ENCODE results near the gene RACGAP1. TPM values are rescaled to one million over a fixed set of nuclear protein-coding genes. Genes with fewer than 3 reads are reported as not detected.
"Not testable (repeated sequence)": the region's sequence is repeated elsewhere in the genome, so short reads cannot be mapped to it uniquely, and the experiment has no call there.

The RACGAP1 gene
- total RNA-seq, 1 experiment from 2014 or later = 213 TPM

DNA sequence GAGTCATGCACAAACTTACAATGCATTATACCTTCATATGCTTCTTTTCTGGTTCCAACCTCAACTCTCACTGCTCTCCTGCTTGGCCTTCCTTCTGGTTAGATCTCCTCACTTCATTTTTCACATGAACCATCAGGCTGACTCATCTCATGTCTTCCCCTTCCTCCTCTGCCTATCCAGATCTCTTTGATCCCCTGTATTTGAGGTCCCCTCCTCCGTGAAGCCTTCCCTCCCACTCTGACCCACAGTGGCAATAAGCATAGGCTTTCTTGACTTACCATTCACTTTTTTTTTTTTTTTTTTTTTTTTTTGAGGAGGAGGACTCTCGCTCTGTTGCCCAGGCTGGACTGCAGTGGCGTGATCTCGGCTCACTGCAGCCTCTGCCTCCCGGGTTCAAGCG, 17.4 kb upstream of the RACGAP1 start:
- in situ Hi-C loops (cut with HindIII; ENCODE audit: low pct_unique_long_range_greater_than_20kb, low sequenced_read_pairs) = no loop called here
- no peak for DNase-seq (ENCODE audit: low read depth)

DNA sequence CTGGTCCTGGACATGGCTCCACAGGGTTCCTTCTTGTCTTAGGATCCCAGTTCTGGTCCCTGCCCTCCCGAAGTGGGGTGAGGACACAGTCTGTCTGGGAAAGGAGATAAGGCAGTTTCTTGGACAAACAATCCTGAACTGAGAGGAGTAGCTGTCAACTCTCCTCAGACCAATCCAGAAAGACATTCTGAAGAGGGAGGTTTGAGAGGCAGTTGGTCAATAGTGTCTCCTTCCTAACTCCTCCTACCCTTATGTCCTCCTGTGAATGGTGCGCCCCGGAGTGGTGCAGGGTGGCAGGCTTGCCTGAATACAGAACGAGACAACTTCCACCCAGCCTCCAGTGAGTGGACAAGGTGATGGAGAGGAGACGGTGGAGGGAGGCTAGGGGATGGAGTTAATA, 16.7 kb upstream of the RACGAP1 start:
- in situ Hi-C loops (cut with HindIII; ENCODE audit: low pct_unique_long_range_greater_than_20kb, low sequenced_read_pairs) = no loop called here
- no peak for DNase-seq (ENCODE audit: low read depth)

DNA sequence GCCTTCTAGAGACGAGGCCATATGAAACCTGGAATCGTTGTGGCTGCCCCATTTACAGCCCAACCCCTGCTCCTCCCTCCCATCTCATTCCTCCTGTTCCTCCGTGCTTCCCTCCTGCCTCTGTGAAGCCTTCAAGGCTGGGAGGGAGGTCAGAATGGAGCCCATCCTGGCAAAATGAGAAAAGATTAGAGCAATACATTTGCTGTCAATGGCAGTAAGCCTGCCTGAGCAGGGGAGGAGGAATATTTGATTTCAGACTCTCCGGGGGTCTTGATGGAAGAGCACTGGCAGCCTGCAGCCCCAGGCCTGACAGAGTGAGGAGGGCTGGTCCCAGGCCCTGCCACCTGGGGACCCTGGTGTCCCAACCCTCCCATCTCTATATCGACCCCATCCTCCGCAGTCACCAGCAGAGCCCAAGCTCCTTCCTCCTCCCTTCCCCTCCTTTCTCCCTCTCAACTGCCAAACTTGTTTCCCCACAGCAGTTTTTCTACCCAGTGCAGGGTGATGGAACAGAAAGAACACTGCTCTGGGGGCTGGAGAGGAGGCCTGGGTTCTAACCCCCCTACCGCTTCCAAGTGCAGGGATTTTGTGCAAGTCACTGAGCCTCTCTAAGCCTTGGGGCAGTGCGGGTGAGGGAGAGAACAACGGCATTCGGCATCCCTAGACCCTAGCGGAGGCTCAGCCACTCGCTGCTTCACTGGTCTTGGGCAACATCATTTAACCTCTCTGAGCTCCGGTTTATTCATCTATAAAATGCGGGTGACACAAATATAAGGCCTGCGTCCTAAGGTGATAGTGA, 16.0 kb upstream of the RACGAP1 start:
- DNase-seq (ENCODE audit: low read depth) = no peak
- in situ Hi-C loops (cut with HindIII; ENCODE audit: low pct_unique_long_range_greater_than_20kb, low sequenced_read_pairs) = no loop called here

DNA sequence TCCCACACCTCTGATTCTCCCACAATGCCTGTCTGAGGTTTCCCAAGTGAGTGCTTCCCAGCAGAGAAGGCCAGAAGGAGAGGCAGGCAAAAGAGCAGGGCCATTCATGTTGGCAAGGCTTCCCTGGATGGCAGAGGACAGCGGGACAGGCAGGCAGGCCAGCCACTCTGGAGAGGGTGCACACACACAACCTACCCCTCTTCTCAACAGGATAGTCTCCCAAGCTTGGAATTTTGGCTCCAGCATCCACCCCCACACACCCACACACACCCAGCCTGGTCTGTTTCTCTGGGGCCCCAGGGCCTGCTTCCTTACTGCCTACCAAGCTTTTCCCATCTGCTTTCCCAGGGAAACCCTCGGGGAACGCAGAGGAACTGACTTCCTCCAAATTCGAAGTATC, 15.4 kb upstream of the RACGAP1 start:
- no peak for DNase-seq (ENCODE audit: low read depth)
- in situ Hi-C loops (cut with HindIII; ENCODE audit: low pct_unique_long_range_greater_than_20kb, low sequenced_read_pairs) = no loop called here

DNA sequence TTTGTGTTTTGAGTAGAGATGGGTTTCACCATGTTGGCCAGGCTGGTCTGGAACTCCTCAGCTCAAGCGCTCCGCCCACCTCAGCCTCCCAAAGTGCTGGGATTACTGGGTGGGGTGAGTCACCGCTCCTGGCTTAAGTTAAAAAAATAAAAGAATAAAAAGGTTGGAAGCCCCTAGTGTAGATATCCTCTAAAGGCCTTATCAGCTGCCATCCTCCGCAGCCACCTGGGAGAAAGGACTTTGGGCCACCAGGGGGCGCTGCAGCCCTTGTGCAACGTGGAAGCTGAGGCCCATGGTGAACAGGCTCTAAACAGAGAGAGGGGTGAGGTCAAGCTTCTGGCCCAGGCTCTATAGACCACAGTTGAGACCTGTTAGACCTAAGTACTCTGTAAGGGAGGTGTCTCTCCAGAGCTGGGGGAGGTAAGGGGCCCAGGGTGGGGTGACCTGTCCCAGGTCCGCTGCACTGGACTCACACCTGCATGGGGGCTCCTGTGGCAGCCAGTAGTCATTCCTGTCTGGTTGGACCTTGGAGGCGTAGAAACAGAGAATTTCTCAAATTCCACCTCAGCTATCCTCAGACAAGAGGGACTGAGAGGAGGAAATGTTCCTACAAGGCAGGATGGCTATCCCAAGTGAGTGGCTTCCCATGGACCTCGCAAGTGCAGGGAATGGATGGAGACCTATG, 14.0 kb upstream of the RACGAP1 start:
- in situ Hi-C loops (cut with HindIII; ENCODE audit: low pct_unique_long_range_greater_than_20kb, low sequenced_read_pairs) = no loop called here

DNA sequence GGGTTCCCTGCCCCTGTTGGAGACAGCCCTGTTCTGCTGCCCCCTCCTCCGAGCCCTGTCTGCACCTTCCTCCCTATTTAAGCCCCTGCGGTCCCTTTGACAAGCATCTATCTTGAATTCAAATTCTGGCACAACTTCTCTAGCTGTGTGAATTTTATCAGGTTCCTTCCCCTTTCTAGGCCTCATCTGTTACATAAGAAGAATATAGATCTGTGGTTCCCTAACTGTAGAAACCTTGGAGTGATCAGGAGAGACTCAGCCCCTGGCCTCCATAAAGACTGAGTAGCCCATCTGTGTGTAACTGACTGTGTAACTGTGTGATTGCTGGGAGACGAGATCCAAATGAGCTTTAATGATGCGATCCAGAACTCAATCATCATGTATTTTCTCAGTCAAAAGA, 13.0 kb upstream of the RACGAP1 start:
- DNase-seq (ENCODE audit: low read depth) = no peak
- in situ Hi-C loops (cut with HindIII; ENCODE audit: low pct_unique_long_range_greater_than_20kb, low sequenced_read_pairs) = no loop called here

More for the DNA sequence above, 14.0 kb upstream of the RACGAP1 start:
- peak; percentile 65 for DNase-seq (ENCODE audit: low read depth)

DNA sequence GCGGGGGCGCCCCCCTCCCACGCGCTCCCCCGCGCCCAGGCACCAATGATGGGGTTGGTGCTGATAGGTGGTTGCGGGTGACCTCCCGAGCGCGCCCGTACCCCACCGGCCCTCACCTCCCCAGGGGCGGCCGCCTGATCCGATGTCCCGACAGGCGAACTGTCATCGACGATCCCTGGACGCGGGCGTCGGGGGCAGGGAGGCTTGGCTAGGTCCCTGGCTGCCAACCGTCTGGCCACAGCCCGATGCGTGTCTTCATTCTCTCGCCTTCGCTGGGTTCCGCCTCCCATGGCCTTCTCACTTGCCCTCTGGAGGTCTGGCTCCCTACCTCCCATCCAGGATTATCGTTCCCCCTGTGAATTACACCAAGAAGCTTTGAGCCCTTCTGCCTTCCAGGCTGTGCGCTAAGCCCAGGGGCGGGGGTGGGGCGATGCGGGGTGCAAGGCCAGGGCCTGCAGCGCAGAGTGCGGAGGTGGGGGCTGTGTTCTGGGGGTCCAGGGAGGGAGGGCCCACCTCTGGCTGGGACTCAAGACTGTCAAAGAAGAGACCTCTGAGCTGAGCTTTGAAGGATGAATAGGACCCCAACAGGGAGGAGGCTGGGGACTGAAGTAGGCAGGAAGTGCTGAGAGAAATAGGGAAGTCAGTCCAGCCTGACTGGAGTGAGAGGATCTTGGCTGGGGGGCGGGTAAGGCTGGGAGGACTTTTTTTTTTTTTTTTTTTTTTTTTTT, 7.7 kb upstream of the RACGAP1 start:
- in situ Hi-C loops (cut with HindIII; ENCODE audit: low pct_unique_long_range_greater_than_20kb, low sequenced_read_pairs) = no loop called here
- DNase-seq (ENCODE audit: low read depth) = no peak

DNA sequence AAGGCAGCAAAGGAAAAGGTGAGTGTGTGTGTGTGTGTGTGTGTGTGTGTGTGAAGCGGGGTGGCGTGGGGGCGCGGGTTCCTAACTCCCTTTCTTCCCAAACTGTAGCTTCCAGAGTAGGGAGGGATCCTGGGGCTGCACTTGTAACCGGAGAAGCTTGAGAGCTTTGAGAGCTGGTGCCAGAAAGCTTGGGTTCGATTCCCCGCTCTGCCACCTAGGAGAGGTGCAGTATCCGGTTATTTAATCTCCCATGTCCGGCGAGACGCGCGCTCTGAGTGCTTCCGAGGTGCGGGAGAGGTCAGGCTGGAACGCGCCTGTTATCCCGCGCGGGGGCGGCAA, 7.2 kb upstream of the RACGAP1 start:
- DNase-seq (ENCODE audit: low read depth) = no peak
- in situ Hi-C loops (cut with HindIII; ENCODE audit: low pct_unique_long_range_greater_than_20kb, low sequenced_read_pairs) = no loop called here

DNA sequence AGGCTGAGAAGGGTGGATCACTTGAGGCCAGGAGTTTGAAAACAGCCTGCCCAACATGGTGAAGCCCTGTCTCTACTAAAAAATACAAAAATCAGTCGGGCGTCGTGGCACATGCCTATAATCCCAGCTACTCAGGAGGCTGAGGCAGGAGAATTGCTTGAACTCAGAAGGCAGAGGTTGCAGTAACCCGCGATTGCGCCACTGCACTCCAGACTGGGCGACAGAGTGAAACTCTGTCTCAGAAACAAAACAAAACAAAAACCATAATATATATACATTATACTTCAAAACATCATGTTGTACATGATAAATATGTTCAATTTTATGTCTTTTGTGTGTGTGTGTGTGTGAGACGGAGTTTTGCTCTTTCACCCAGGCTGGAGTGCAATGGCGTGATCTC, 5.2 kb upstream of the RACGAP1 start:
- DNase-seq (ENCODE audit: low read depth); in situ Hi-C loops (cut with HindIII; ENCODE audit: low pct_unique_long_range_greater_than_20kb, low sequenced_read_pairs): not testable (repeated sequence)

DNA sequence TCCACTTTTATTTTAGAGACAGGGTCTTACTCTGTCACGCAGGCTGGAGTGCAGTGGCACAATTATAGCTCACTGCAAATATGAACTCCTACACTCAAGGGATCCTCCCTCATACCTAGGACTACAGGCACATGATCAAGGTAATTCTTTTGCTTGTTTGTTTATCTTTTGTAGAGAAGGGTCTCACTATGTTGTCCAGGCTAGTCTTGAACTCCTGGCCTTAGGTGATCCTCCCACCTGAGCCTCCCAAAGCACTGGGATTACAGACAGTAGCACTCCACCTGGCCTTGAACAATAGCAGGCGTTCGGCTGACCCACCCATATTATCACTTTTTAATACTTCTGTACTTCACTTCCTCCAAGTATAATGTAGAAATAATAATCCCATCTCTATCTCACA, 1.4 kb upstream of the RACGAP1 start:
- in situ Hi-C loops (cut with HindIII; ENCODE audit: low pct_unique_long_range_greater_than_20kb, low sequenced_read_pairs) = no loop called here
- DNase-seq (ENCODE audit: low read depth) = no peak

DNA sequence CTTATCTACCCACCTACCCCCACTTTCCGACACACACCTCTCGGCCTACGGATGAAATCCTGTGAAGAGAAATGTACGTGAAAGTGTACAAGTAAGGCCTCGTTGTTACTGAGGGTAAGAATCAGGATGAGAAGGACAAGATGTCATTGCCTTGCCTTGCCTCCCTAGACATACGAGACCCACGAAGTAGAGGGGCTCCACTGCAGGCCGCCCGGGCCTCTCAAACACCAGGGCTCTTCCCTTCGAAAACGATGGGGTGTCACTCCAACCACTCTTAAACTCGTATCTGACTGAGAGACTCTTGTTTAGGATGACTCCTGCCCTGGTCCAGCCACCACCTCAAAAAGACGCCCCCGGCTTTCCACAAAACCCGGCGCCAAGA, 498 bp downstream of the RACGAP1 start:
- peak; percentile 51 for DNase-seq (ENCODE audit: low read depth)

DNA sequence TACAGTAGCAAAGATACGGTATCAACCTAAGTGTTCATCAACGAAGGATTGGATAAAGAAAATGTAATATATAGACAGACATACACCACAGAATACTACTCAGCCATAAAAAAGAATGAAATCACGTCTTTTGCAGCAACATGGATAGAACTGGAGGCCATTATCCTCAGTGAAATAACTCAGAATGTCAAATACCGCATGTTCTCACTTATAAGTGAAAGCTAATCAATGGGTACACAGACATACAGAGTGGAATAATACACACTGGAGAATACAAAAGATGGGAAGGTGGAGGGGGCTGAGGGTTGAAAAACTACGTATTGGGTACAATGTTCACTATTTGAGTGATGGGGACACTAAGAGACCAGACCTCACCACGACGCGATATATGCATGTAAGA, 1.1 kb downstream of the RACGAP1 start:
- no peak for DNase-seq (ENCODE audit: low read depth)
- in situ Hi-C loops (cut with HindIII; ENCODE audit: low pct_unique_long_range_greater_than_20kb, low sequenced_read_pairs) = no loop called here

More for the DNA sequence above, 498 bp downstream of the RACGAP1 start:
- in situ Hi-C loops (cut with HindIII; ENCODE audit: low pct_unique_long_range_greater_than_20kb, low sequenced_read_pairs) = no loop called here

DNA sequence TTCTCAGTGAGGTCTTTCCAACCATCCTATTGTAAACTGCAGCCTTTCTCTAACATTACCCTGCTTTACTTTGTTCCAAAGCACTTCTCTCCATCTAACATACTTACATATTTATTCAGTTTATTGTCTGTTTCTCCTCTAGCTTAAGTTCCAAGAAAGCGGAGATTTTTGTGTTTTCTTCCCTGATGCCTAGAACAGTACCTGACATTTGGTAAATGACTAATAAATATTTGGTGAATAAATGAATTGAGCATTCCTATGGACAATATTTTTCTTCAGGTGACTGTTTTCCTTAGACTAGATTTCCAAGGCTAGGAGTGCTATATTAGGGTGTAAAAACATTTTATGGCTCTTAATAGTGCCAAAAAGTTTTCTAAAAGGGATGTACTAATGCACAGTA, 2.4 kb downstream of the RACGAP1 start:
- in situ Hi-C loops (cut with HindIII; ENCODE audit: low pct_unique_long_range_greater_than_20kb, low sequenced_read_pairs) = no loop called here
- no peak for DNase-seq (ENCODE audit: low read depth)

DNA sequence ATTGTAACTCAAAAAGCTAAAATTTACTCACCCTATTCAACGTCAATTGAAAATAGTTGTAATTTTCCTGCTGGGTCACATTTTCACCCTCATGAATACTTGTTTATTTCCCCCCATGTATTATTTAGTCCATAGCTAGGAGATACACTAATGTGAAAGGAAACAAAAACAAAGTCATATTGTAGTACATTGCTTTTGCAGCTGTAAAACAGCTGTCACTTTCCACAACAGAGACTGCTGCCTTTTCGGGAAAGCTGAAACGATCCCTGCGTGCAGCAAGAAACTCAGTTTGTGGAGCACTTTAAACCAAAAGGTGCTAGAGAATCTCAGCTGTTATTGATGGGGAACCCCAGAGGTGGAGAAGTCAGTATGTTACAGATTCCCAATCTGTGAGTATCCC, 4.3 kb downstream of the RACGAP1 start:
- DNase-seq (ENCODE audit: low read depth) = no peak
- in situ Hi-C loops (cut with HindIII; ENCODE audit: low pct_unique_long_range_greater_than_20kb, low sequenced_read_pairs) = no loop called here

DNA sequence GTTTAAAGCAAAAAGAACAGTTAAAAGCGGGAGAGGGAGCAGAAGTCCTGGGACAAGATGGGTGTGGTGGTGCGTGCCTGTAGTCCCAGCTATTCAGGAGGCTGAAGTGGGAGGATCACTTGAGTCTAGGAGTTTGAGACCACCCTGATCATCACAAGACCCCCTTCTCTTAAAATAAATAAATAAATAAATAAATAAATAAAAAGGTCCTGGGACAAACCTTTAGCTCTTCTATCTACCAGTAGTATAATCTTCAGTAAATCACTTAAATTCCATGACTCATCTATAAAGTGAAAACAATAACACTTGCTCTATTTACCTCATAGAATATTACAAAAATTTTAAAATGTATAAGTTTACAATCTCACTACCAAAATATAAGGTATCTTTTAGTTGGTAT, 5.8 kb downstream of the RACGAP1 start:
- no peak for DNase-seq (ENCODE audit: low read depth)
- in situ Hi-C loops (cut with HindIII; ENCODE audit: low pct_unique_long_range_greater_than_20kb, low sequenced_read_pairs) = no loop called here

DNA sequence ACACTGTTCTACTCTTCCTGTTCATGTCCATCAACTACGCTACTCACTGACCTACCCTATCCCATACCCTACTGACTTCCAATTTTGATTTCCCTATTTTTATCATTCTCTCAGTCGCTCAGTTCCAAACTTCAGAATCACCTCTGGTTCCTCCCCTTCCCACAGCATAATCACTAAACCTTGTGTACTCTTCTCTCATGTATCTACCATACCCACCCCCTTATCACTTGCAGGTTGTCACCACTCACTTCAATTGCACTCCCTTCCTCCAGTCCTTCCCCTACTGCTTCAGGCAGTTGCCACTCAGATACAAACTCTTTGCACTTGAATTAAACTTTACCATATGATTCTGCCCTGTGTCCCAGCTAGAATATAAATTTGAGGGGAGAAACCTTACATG, 6.3 kb downstream of the RACGAP1 start:
- in situ Hi-C loops (cut with HindIII; ENCODE audit: low pct_unique_long_range_greater_than_20kb, low sequenced_read_pairs) = no loop called here
- no peak for DNase-seq (ENCODE audit: low read depth)

DNA sequence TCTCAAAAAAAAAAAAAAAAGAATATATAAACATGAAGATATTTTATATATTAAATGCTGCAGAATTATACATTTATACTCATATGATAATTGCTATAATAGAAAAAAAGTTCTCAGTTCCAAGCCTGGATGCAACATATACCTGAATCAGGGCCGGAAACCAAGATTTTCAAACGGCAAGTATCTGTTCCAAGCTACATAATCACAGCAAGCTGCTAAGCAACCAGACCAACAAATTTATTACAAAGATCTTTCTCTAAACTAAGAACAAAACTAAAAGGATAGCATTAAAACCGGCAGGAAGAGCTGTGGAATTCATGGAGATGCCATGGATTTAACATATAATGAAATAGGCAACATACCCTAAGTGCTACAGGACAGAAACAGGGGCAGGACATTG, 7.1 kb downstream of the RACGAP1 start:
- DNase-seq (ENCODE audit: low read depth) = no peak
- in situ Hi-C loops (cut with HindIII; ENCODE audit: low pct_unique_long_range_greater_than_20kb, low sequenced_read_pairs) = no loop called here

DNA sequence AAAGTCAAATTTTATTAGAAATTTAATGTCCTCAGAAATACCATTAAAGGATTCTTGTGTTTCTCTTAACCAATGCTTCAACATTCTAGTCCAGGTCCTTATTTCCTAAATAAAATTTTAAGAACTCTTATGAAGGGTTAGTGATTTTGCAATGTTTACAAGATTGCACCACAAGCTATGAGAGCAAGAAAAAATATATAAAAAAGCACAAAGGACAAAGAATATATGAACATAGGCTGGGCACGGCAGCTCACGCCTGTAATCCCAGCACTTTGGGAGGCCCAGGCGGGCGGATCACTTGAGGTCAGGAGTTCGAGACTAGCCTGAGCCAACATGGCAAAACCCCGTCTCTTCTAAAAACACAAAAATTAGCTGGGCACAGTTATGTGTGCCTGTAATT, 7.7 kb downstream of the RACGAP1 start:
- DNase-seq (ENCODE audit: low read depth) = no peak
- in situ Hi-C loops (cut with HindIII; ENCODE audit: low pct_unique_long_range_greater_than_20kb, low sequenced_read_pairs) = no loop called here
